Hypothalamus (tissue), 51 donors: ENCODE data around the gene C17orf107.

Experiments
- DNase-seq, 51 donors: peaks; one replicate each; lab custom pipeline; 2025; lab: John Stamatoyannopoulos, UW

Gene C17orf107

GRCh38 chr17:4870855-4871254, 28.5 kb upstream of the C17orf107 start:
- no peak for DNase-seq

GRCh38 chr17:4872786-4873185, 26.6 kb upstream of the C17orf107 start:
- DNase-seq: peak in 33 of 51 donors; percentile 11 to 63 (median 30)

GRCh38 chr17:4877089-4877488, 22.2 kb upstream of the C17orf107 start:
- DNase-seq: peak in 32 of 51 donors; percentile 13 to 75 (median 41)

GRCh38 chr17:4879601-4880000, 19.7 kb upstream of the C17orf107 start:
- DNase-seq: peak in 1 of 51 donors; percentile 6

GRCh38 chr17:4880857-4881256, 18.5 kb upstream of the C17orf107 start:
- no peak for DNase-seq

- DNase-seq: peak in 37 of 51 donors; percentile 15 to 79 (median 49)
Observed at GRCh38 chr17:4881761-4882555, 17.4 kb upstream of the C17orf107 start.

GRCh38 chr17:4884489-4884888, 14.8 kb upstream of the C17orf107 start:
- DNase-seq: no peak

GRCh38 chr17:4886830-4887229, 12.5 kb upstream of the C17orf107 start:
- no peak for DNase-seq

GRCh38 chr17:4887581-4887980, 11.8 kb upstream of the C17orf107 start:
- DNase-seq: no peak

GRCh38 chr17:4891411-4892410, 7.6 kb upstream of the C17orf107 start:
- DNase-seq: no peak

- no peak for DNase-seq
Observed at GRCh38 chr17:4892499-4893221, 6.7 kb upstream of the C17orf107 start.

GRCh38 chr17:4893272-4893671, 6.1 kb upstream of the C17orf107 start:
- DNase-seq: no peak

- no peak for DNase-seq
Observed at GRCh38 chr17:4893721-4894560, 5.4 kb upstream of the C17orf107 start.

GRCh38 chr17:4895121-4895520, 4.2 kb upstream of the C17orf107 start:
- no peak for DNase-seq

GRCh38 chr17:4895657-4896331, 3.5 kb upstream of the C17orf107 start:
- no peak for DNase-seq

GRCh38 chr17:4896332-4897197, 2.8 kb upstream of the C17orf107 start:
- DNase-seq: no peak

- no peak for DNase-seq
Observed at GRCh38 chr17:4897198-4897687, 2.1 kb upstream of the C17orf107 start.

GRCh38 chr17:4897785-4898184, 1.6 kb upstream of the C17orf107 start:
- no peak for DNase-seq
